ENCODE data around the gene MAST4. TPM values are rescaled to one million over a fixed set of nuclear protein-coding genes. Genes with fewer than 3 reads are reported as not detected.

The MAST4 gene
- polyA plus RNA-seq, 2 donors: 18.3 to 22.2 TPM

DNA sequence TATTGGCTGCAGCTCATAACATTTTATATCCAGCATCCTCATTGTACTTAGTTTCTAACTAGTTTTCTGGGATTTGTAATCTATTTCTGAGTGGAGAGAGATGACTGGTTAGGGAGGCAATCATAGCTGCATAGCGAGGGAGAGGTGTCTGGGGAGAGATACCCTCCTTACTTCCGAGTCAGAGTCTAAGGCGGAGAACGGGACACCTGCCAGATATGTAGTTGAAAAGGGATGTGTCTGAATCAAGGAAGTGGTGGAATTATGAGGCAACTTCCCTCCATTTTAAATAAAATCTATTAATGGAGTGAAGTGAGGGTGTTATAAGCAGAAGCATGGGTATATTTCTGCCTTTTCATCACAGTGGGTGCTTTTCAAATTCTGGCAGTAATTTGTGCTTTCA lies 126.5 kb downstream of the MAST4 start:
- Histone ChIP-seq H3K4me1 (ENCODE audit: control insufficient read depth in 2 of 2, insufficient read depth in 2 of 2, low read length in 1 of 2) (no peaks in the 10 kb centered on the region), H3K27ac (ENCODE audit: low read depth in 2 of 2, low read length in 1 of 2) (no peak overlapping the region), H3K9me3 (ENCODE audit: control insufficient read depth in 2 of 2, insufficient read depth in 1 of 2, low read depth in 1 of 2, low read length in 1 of 2) (no peaks in the 10 kb centered on the region), H3K36me3 (ENCODE audit: control insufficient read depth in 2 of 2, insufficient read depth in 2 of 2, low read length in 1 of 2) (no peaks in the 10 kb centered on the region), H3K4me3 (ENCODE audit: low read depth in 1 of 2, low read length in 2 of 2) (no peak overlapping the region), H3K27me3 (ENCODE audit: control insufficient read depth in 1 of 2, insufficient read depth in 2 of 2, low read length in 2 of 2) (no peaks in the 10 kb centered on the region)
- 66 to 79% methylated on average over 4 of the region's 4 CpGs for WGBS, 2 donors

DNA sequence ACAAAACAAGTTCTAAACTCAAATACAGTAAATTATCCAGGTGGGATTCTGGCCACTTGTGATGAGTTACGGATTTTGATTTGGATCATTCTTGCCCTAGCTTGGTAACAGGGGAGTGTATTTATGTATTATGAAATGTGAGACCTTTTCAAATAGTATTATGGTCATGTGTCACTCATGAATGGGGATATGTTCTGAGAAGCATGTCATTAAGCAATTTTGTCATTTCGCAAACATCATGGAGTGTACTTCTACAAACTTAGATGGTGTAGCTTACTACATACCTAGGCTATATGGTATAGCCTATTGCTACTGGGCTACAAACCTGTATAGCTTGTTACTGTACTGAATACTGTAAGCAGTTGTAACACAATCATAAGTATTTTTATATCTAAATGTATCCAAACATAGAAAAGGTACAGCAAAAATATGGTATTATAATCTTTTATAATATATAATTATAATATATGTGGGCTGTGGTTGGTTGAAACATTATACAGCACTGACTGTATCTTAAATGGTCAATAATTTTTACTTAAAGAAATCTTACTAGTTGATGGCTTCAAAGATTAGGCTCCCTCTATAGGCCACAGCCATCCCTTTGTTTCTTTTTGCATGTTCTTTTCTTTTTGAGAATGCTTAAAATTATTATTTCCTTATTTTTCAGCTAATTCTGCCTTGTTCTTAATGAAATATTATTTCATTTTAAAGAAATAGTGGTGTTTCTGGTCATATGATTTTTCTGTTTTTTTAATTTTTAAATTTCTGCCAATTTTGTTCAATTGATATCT lies 128.4 kb downstream of the MAST4 start:
- H3K4me1 ChIP-seq (ENCODE audit: control insufficient read depth in 2 of 2, insufficient read depth in 2 of 2, low read length in 1 of 2): no peaks in the 10 kb centered on the region

DNA sequence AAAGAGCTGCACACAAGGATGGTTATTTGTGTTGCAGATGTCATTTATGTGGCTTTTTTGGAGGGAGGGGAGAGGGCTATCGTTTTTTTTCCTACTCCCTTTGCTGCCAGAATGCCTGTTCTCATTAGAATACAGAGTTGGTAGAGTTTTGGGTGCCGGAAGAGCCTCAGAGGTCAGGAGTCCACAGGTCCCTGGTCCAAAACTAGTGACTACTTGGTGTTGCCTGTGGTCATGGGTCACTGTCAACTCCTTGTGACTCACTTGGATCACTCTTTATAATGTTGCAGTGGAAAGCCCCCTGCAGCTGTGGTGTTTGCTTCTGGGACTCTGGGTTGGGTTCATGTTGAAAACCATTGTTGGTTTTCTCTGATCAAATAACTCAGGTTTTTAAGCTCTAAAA lies 131.4 kb downstream of the MAST4 start:
- WGBS, 2 donors: 79 to 85% methylated on average over 2 of the region's 2 CpGs
- Histone ChIP-seq H3K4me3 (ENCODE audit: low read depth in 1 of 2, low read length in 2 of 2) (no peak overlapping the region), H3K9me3 (ENCODE audit: control insufficient read depth in 2 of 2, insufficient read depth in 1 of 2, low read depth in 1 of 2, low read length in 1 of 2) (no peaks in the 10 kb centered on the region), H3K36me3 (ENCODE audit: control insufficient read depth in 2 of 2, insufficient read depth in 2 of 2, low read length in 1 of 2) (no peaks in the 10 kb centered on the region), H3K27ac (ENCODE audit: low read depth in 2 of 2, low read length in 1 of 2) (no peak overlapping the region), H3K27me3 (ENCODE audit: control insufficient read depth in 1 of 2, insufficient read depth in 2 of 2, low read length in 2 of 2) (no peaks in the 10 kb centered on the region), H3K4me1 (ENCODE audit: control insufficient read depth in 2 of 2, insufficient read depth in 2 of 2, low read length in 1 of 2) (no peaks in the 10 kb centered on the region)

More for the DNA sequence above, 128.4 kb downstream of the MAST4 start:
- H3K4me3 ChIP-seq (ENCODE audit: low read depth in 1 of 2, low read length in 2 of 2): no peak overlapping the region
- 90 to 91% methylated on average over 2 of the region's 2 CpGs for WGBS, 2 donors
- no peaks in the 10 kb centered on the region for H3K9me3 ChIP-seq (ENCODE audit: control insufficient read depth in 2 of 2, insufficient read depth in 1 of 2, low read depth in 1 of 2, low read length in 1 of 2)
- H3K36me3 ChIP-seq (ENCODE audit: control insufficient read depth in 2 of 2, insufficient read depth in 2 of 2, low read length in 1 of 2): no peaks in the 10 kb centered on the region
- no peaks in the 10 kb centered on the region for H3K27me3 ChIP-seq (ENCODE audit: control insufficient read depth in 1 of 2, insufficient read depth in 2 of 2, low read length in 2 of 2)
- H3K27ac ChIP-seq (ENCODE audit: low read depth in 2 of 2, low read length in 1 of 2): no peak overlapping the region

DNA sequence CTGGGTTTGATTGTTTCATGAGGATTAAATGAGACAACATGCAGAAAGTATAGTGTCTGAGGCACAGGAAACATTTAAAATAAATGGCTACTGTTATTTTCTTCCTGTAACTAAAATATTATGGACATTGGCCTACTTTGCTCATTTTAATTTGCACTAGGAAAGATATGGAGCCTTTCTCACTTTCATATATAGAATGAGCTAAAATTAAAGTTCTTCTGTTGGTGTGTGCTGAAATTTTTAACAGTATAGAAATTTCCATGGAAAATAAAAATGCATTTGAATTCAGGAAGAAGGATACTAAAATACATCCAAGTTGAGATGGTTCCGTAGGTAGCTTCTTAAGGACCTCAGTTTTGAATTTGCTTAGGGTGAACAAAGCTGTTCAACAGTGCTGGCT lies 131.9 kb downstream of the MAST4 start:
- H3K27me3 ChIP-seq (ENCODE audit: control insufficient read depth in 1 of 2, insufficient read depth in 2 of 2, low read length in 2 of 2): no peaks in the 10 kb centered on the region
- H3K4me1 ChIP-seq (ENCODE audit: control insufficient read depth in 2 of 2, insufficient read depth in 2 of 2, low read length in 1 of 2): no peaks in the 10 kb centered on the region
- no peaks in the 10 kb centered on the region for H3K9me3 ChIP-seq (ENCODE audit: control insufficient read depth in 2 of 2, insufficient read depth in 1 of 2, low read depth in 1 of 2, low read length in 1 of 2)
- H3K27ac ChIP-seq (ENCODE audit: low read depth in 2 of 2, low read length in 1 of 2): no peak overlapping the region
- 92 to 93% methylated on average over 1 of the region's 1 CpG for WGBS, 2 donors
- H3K4me3 ChIP-seq (ENCODE audit: low read depth in 1 of 2, low read length in 2 of 2): no peak overlapping the region
- H3K36me3 ChIP-seq (ENCODE audit: control insufficient read depth in 2 of 2, insufficient read depth in 2 of 2, low read length in 1 of 2): no peaks in the 10 kb centered on the region

DNA sequence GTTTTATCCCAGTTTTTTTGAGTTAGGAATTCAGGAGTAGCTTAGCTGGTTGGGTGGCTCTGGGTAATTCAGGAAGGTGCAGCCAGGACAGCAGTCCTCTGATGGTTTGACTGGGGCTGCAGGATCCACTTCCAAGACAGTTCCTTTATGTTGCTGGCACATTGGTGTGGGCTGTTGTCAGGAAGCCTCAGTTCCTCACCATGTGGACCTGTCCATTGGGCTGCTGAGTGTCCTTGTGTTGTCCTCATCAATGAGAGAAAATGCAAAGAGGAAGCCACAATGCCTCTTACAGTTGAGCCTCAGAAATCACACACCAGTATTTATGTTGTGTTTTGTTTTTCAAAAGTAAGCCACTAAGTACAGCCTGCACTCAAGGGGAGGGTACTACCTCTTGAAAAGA lies 140.9 kb downstream of the MAST4 start:
- H3K27me3 ChIP-seq (ENCODE audit: control insufficient read depth in 1 of 2, insufficient read depth in 2 of 2, low read length in 2 of 2): no peaks in the 10 kb centered on the region
- no peak overlapping the region for H3K4me3 ChIP-seq (ENCODE audit: low read depth in 1 of 2, low read length in 2 of 2)
- H3K27ac ChIP-seq (ENCODE audit: low read depth in 2 of 2, low read length in 1 of 2): no peak overlapping the region
- no peaks in the 10 kb centered on the region for H3K9me3 ChIP-seq (ENCODE audit: control insufficient read depth in 2 of 2, insufficient read depth in 1 of 2, low read depth in 1 of 2, low read length in 1 of 2)
- no peaks in the 10 kb centered on the region for H3K4me1 ChIP-seq (ENCODE audit: control insufficient read depth in 2 of 2, insufficient read depth in 2 of 2, low read length in 1 of 2)
- no peaks in the 10 kb centered on the region for H3K36me3 ChIP-seq (ENCODE audit: control insufficient read depth in 2 of 2, insufficient read depth in 2 of 2, low read length in 1 of 2)

DNA sequence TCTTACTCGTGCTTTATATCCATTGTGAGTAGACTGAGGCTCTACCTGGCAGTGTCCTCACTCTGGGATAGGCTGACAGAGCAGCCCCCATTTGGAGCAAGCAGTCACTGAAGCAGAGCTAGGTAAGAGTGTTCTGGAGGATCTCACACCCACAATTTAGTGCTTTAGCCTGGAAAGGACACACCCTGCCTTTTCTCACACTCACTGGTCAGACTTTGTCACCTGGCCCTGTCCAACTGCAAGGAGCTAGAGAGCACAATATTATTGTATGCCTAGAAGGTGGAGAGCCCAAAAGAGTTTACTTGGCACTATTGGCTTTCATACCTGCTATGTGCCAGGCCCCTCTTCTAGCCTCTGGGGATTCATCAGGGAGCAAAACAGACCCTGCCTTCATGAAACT lies 141.9 kb downstream of the MAST4 start:
- Histone ChIP-seq H3K4me3 (ENCODE audit: low read depth in 1 of 2, low read length in 2 of 2) (no peak overlapping the region), H3K4me1 (ENCODE audit: control insufficient read depth in 2 of 2, insufficient read depth in 2 of 2, low read length in 1 of 2) (no peaks in the 10 kb centered on the region), H3K36me3 (ENCODE audit: control insufficient read depth in 2 of 2, insufficient read depth in 2 of 2, low read length in 1 of 2) (no peaks in the 10 kb centered on the region), H3K9me3 (ENCODE audit: control insufficient read depth in 2 of 2, insufficient read depth in 1 of 2, low read depth in 1 of 2, low read length in 1 of 2) (no peaks in the 10 kb centered on the region), H3K27ac (ENCODE audit: low read depth in 2 of 2, low read length in 1 of 2) (no peak overlapping the region), H3K27me3 (ENCODE audit: control insufficient read depth in 1 of 2, insufficient read depth in 2 of 2, low read length in 2 of 2) (no peaks in the 10 kb centered on the region)
- WGBS, 2 donors: 97 to 100% methylated on average over 1 of the region's 1 CpG

DNA sequence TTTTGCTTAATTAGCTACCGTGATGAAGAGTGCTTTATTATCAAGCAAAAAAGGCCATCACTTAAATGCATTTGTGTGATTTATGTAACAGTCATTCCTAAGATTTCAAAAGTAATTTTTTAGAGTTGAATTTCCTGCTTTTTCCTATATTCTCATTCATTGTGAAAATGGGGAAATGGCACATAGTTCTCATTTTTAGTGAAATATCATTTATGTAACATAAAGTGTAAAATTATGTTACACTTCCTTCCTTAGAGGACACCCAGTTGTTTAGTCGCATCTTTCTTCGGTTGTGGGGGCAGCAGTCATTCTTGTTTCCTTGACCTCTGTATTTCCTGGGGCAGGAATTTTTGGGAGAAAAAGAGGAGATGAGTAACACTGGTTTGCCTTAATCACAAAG lies 142.8 kb downstream of the MAST4 start:
- no peaks in the 10 kb centered on the region for H3K4me1 ChIP-seq (ENCODE audit: control insufficient read depth in 2 of 2, insufficient read depth in 2 of 2, low read length in 1 of 2)
- no peak overlapping the region for H3K27ac ChIP-seq (ENCODE audit: low read depth in 2 of 2, low read length in 1 of 2)
- 83 to 84% methylated on average over 3 of the region's 3 CpGs for WGBS, 2 donors
- no peaks in the 10 kb centered on the region for H3K9me3 ChIP-seq (ENCODE audit: control insufficient read depth in 2 of 2, insufficient read depth in 1 of 2, low read depth in 1 of 2, low read length in 1 of 2)
- no peaks in the 10 kb centered on the region for H3K27me3 ChIP-seq (ENCODE audit: control insufficient read depth in 1 of 2, insufficient read depth in 2 of 2, low read length in 2 of 2)
- no peak overlapping the region for H3K4me3 ChIP-seq (ENCODE audit: low read depth in 1 of 2, low read length in 2 of 2)
- H3K36me3 ChIP-seq (ENCODE audit: control insufficient read depth in 2 of 2, insufficient read depth in 2 of 2, low read length in 1 of 2): no peaks in the 10 kb centered on the region

DNA sequence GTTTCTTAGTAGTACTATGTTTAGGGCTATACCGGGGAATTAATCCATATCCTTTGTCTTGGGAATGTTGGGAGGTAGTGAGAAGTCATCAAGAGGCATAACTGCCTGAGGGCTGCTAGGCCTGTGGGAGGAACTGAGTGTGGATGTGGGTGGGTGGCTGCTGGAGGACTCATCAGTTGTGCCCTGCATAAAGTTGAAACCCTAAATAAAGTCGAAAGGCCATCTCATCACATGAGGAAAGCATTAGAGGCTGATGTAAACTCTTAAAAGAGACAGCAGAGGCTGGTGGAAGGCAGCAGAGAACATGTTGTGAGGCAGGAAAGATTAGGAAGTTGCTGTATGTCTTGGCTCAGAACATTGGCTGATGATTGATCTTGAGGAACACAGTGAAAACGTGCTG lies 143.8 kb downstream of the MAST4 start:
- no peaks in the 10 kb centered on the region for H3K36me3 ChIP-seq (ENCODE audit: control insufficient read depth in 2 of 2, insufficient read depth in 2 of 2, low read length in 1 of 2)
- no peaks in the 10 kb centered on the region for H3K9me3 ChIP-seq (ENCODE audit: control insufficient read depth in 2 of 2, insufficient read depth in 1 of 2, low read depth in 1 of 2, low read length in 1 of 2)
- no peak overlapping the region for H3K27ac ChIP-seq (ENCODE audit: low read depth in 2 of 2, low read length in 1 of 2)
- no peaks in the 10 kb centered on the region for H3K27me3 ChIP-seq (ENCODE audit: control insufficient read depth in 1 of 2, insufficient read depth in 2 of 2, low read length in 2 of 2)
- no peaks in the 10 kb centered on the region for H3K4me1 ChIP-seq (ENCODE audit: control insufficient read depth in 2 of 2, insufficient read depth in 2 of 2, low read length in 1 of 2)
- no peak overlapping the region for H3K4me3 ChIP-seq (ENCODE audit: low read depth in 1 of 2, low read length in 2 of 2)
- 48 to 70% methylated on average over 3 of the region's 3 CpGs for WGBS, 2 donors

DNA sequence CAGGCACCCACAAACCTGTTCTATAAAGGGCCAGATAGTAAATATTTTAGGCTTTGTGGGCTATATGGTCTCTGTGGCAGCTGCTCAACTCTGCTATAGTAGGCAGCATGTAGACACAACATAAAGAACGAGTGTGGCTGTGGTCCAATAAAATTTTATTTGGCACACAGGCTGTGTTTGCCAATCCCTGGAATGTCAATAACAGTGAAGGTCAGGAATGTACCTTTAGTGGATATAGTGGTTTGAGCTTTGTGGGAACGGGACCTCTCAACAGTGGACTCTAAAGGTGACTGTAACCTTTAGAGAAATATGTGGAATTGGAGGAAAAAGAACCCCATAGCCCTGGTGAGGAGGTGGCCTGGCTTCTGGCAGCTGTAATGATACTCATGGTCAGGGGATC lies 145.2 kb downstream of the MAST4 start:
- Histone ChIP-seq H3K4me3 (ENCODE audit: low read depth in 1 of 2, low read length in 2 of 2) (no peak overlapping the region), H3K9me3 (ENCODE audit: control insufficient read depth in 2 of 2, insufficient read depth in 1 of 2, low read depth in 1 of 2, low read length in 1 of 2) (no peaks in the 10 kb centered on the region), H3K27me3 (ENCODE audit: control insufficient read depth in 1 of 2, insufficient read depth in 2 of 2, low read length in 2 of 2) (peaks cover 0 to 1% of the 10 kb centered on the region in 2 donors), H3K4me1 (ENCODE audit: control insufficient read depth in 2 of 2, insufficient read depth in 2 of 2, low read length in 1 of 2) (no peaks in the 10 kb centered on the region), H3K27ac (ENCODE audit: low read depth in 2 of 2, low read length in 1 of 2) (no peak overlapping the region), H3K36me3 (ENCODE audit: control insufficient read depth in 2 of 2, insufficient read depth in 2 of 2, low read length in 1 of 2) (no peaks in the 10 kb centered on the region)
- 66 to 72% methylated on average over 2 of the region's 2 CpGs for WGBS, 2 donors

All from esophagus (tissue), 2 donors.